AG09309 (cell line): ENCODE measurements around the gene RHBDD2.

ENCODE experiments used
- DNase-seq: peaks from one replicate; pipeline ENCODE4 v3.0.0-alpha.2; 2010; ENCODE audit warnings: low read depth
- H3K4me3 ChIP-seq: 2 replicates; pipeline ENCODE4 v1.5.1; 2011; ENCODE audit warnings: mild to moderate bottlenecking, low read depth, low read length, moderate library complexity; ENCODE audit not compliant: control insufficient read depth
- CTCF ChIP-seq: IDR thresholded peaks from 2 replicates; pipeline ENCODE4 v1.5.1; 2011; ENCODE audit warnings: mild to moderate bottlenecking, low read depth, low read length, inconsistent platforms; ENCODE audit not compliant: insufficient read depth, control insufficient read depth; ENCODE audit errors: missing control alignments

The RHBDD2 gene

GRCh38 chr7:75925717-75926435 lies 47.0 kb downstream of the RHBDD2 start:
- DNase-seq = no peak
- no peak overlapping the region for H3K4me3 ChIP-seq
- no peak for TF ChIP-seq CTCF

- DNase-seq = no peak
- H3K4me3 ChIP-seq = no peak overlapping the region
- TF ChIP-seq CTCF = no peak
These were observed 49.7 kb downstream of the RHBDD2 start for GRCh38 chr7:75928568-75928914.

- no peak for TF ChIP-seq CTCF
- no peak overlapping the region for H3K4me3 ChIP-seq
- DNase-seq = no peak
These were observed 52.8 kb downstream of the RHBDD2 start for GRCh38 chr7:75931680-75932079.

GRCh38 chr7:75937958-75938786 lies 59.3 kb downstream of the RHBDD2 start:
- no peak overlapping the region for H3K4me3 ChIP-seq
- no peak for TF ChIP-seq CTCF
- DNase-seq = peak; percentile 77
